Ovary (tissue), 9 donors: Measurements from ENCODE around the gene PALLD. TPM values are rescaled to one million over a fixed set of nuclear protein-coding genes. Genes with fewer than 3 reads are reported as not detected.

Experiments
- DNase-seq, 5 donors: peaks; one replicate each; pipeline ENCODE4 v3.0.0-alpha.2; 2019 to 2020
- H3K27ac ChIP-seq, 2 donors: fragments of 200-600 bp; one replicate each; pipeline versions ENCODE4 v1.5.1 to v1.8.0; 2019 to 2022
- H3K27me3 ChIP-seq: fragments of 200-600 bp; one replicate; pipeline ENCODE4 v1.8.0; 2022
- H3K36me3 ChIP-seq: fragments of 200-600 bp; sonication (generic); one replicate; pipeline ENCODE4 v1.5.1; 2019
- H3K4me1 ChIP-seq: one replicate; pipeline ENCODE4 v1.8.1; 2013; ENCODE audit warnings: mild to moderate bottlenecking, moderate library complexity; ENCODE audit not compliant: insufficient read depth
- H3K4me3 ChIP-seq: fragments of 200-600 bp; sonication (generic); one replicate; pipeline ENCODE4 v1.5.1; 2017
- H3K9me3 ChIP-seq, 2 donors: fragments of 200-600 bp in 1 of 2; sonication (generic) in 1 of 2; one replicate each; pipeline versions ENCODE4 v1.5.1 to v1.8.1; 2013 to 2019; ENCODE audit warnings: mild to moderate bottlenecking in 1 of 2, moderate library complexity in 1 of 2
- CTCF ChIP-seq, 3 donors: fragments of 450-650 bp in 2 of 3; fragments of 200-600 bp in 1 of 3; IDR thresholded peaks; one replicate each; pipeline versions ENCODE4 v1.5.1 to v1.8.0; 2016 to 2022; ENCODE audit warnings: antibody characterized with exemption in 3 of 3, mild to moderate bottlenecking in 1 of 3
- EP300 ChIP-seq: sonication (generic); formaldehyde crosslinking; IDR thresholded peaks from one replicate; pipeline ENCODE4 v1.6.1; 2017; ENCODE audit warnings: antibody characterized with exemption
- POLR2A ChIP-seq: fragments of 450-650 bp; IDR thresholded peaks from one replicate; pipeline ENCODE4 v1.6.1; 2017; ENCODE audit warnings: antibody characterized with exemption, mild to moderate bottlenecking, moderate library complexity
- WGBS, 3 donors: extraction: QIAGEN DNeasy Blood & Tissue Kit in 1 of 3; methylation state at CpG; one replicate each; pipeline versions ENCODE4 v1.1.5 to v1.1.7; 2013 to 2017; 5-methylcytosine and 5-hydroxymethylcytosine counted together
- intact Hi-C, 4 donors: fragments of 100-400 bp; cut with DNase I; formaldehyde crosslinking; loops; one replicate each; pipeline versions ENCODE4 v1.11.0 to v1.15.1; 2022 to 2023
- polyA plus RNA-seq, 2 donors: library from polyadenylated mRNA; stranded (reverse); fragments of 200-250 nt in 1 of 2; fragments of 350-450 nt in 1 of 2; fragmentation: Illumina TruSeq in 1 of 2; extraction: RNeasy Lipid Tissue Mini Kit (QIAGEN cat#74804) in 1 of 2; gene quantifications; one replicate each; pipeline ENCODE4 v1.2.3, GENCODE V29; 2013 to 2014
- total RNA-seq, 7 donors: library from RNA; depleted of rRNA in 2 of 7; stranded (reverse); fragments of >200 nt in 2 of 7; fragmentation: NEBNext Ultra II Directional in 3 of 7; extraction: Animal tissue kit (Norgen Biotek cat#: 25700) in 3 of 7; gene quantifications; one replicate each; pipeline versions ENCODE4 v1.1.0 to v1.2.4, GENCODE V29; 2016 to 2023
- donor health status: DM: no; HTN: no; CAD: no; lungs with moderate emphysema.
- donor health status: DM: no; HTN: no; CAD: no.
- donor health status: Bipolar disorder and iron deficiency.
- donor health status: DM: yes; HTN: yes; CAD: no.
- donor health status: DM: no; HTN: no; CAD: no.
- donor health status: DM: yes; HTN: yes; CAD: no.

The PALLD gene
- total and polyA plus RNA-seq, 9 donors: 96.8 to 605 (median 137) TPM

DNA sequence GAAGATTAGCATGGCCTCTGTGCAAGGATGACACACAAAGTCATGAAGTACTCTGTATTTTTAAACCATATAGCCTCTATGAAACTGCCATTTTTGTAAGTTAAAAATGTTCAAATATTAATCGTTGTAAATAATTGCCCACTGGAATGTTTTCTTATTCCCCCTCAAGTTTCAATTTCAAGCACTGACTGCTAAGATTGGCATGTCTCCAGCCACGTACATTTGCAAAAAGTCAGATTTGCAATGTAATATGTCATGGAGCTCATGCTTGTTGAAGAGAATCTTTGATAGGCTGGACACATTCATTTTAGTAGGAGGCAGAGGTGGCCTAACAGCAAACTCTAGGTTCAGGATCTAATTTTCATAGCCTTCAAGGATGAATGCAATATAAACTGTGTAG, 388.5 kb downstream of the PALLD start:
- Histone ChIP-seq H3K36me3 (no peaks in the 10 kb centered on the region), H3K27ac (no peak overlapping the region), H3K4me1 (peaks cover 4% of the 10 kb centered on the region), H3K27me3 (no peaks in the 10 kb centered on the region), H3K9me3 (no peaks in the 10 kb centered on the region), H3K4me3 (no peak overlapping the region)
- intact Hi-C loops: no loop called here
- TF ChIP-seq POLR2A (no peak), EP300 (no peak), CTCF (IDR thresholded peaks at IDR 0.05) (no peak)
- DNase-seq: no peak
- 59% methylated on average over 2 of the region's 2 CpGs for WGBS, 3 donors

GRCh38 chr4:168886351-168886750, 389.5 kb downstream of the PALLD start:
- H3K27ac ChIP-seq: no peak overlapping the region
- no peak overlapping the region for H3K4me3 ChIP-seq
- intact Hi-C loops: no loop called here
- H3K27me3 ChIP-seq: no peaks in the 10 kb centered on the region
- no peaks in the 10 kb centered on the region for H3K9me3 ChIP-seq
- DNase-seq: no peak
- H3K4me1 ChIP-seq: peaks cover 4% of the 10 kb centered on the region
- no peaks in the 10 kb centered on the region for H3K36me3 ChIP-seq
- TF ChIP-seq CTCF (IDR thresholded peaks at IDR 0.05): no peak

- H3K36me3 ChIP-seq: no peaks in the 10 kb centered on the region
- no peak overlapping the region for H3K4me3 ChIP-seq
- intact Hi-C loops: no loop called here
- WGBS, 3 donors: 52 to 54% (median 52%) methylated on average over 1 of the region's 1 CpG
- TF ChIP-seq CTCF (IDR thresholded peaks at IDR 0.05) (no peak), POLR2A (no peak), EP300 (no peak)
- no peak overlapping the region for H3K27ac ChIP-seq
- peaks cover 4% of the 10 kb centered on the region for H3K4me1 ChIP-seq
- DNase-seq: no peak
- no peaks in the 10 kb centered on the region for H3K9me3 ChIP-seq
- no peaks in the 10 kb centered on the region for H3K27me3 ChIP-seq
Observed at GRCh38 chr4:168887809-168888208, 391.0 kb downstream of the PALLD start.

DNA sequence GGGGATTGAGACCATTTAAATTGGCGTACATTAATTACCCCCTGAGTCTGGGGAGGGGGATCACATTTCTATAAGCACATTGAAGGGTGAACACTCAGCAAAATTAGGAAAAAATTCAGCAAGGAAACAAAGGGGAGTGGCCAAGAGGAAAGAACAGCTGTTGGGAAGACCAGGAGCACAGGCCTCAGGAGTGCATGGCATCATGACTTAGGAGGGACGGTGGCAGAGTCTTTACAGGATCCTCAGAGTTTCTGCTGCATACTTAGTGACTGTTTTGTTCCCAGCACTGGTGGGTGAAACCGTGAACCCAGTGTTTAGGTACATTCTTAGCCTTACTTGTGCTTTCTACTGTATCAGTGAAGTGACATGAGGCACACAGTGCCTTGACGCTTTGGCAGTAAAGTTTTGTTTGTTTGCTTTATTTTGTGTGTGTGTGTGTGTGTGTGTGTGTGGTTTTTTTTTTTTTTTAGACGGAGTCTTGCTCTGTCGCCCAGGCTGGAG, 391.9 kb downstream of the PALLD start:
- intact Hi-C loops: no loop called here
- H3K36me3 ChIP-seq: no peaks in the 10 kb centered on the region
- H3K4me3 ChIP-seq: no peak overlapping the region
- TF ChIP-seq CTCF (IDR thresholded peaks at IDR 0.05) (no peak), POLR2A (no peak), EP300 (no peak)
- no peak overlapping the region for H3K27ac ChIP-seq
- peaks cover 4% of the 10 kb centered on the region for H3K4me1 ChIP-seq
- DNase-seq: no peak
- H3K9me3 ChIP-seq: no peaks in the 10 kb centered on the region
- 88 to 93% (median 92%) methylated on average over 6 of the region's 6 CpGs for WGBS, 3 donors
- no peaks in the 10 kb centered on the region for H3K27me3 ChIP-seq

DNA sequence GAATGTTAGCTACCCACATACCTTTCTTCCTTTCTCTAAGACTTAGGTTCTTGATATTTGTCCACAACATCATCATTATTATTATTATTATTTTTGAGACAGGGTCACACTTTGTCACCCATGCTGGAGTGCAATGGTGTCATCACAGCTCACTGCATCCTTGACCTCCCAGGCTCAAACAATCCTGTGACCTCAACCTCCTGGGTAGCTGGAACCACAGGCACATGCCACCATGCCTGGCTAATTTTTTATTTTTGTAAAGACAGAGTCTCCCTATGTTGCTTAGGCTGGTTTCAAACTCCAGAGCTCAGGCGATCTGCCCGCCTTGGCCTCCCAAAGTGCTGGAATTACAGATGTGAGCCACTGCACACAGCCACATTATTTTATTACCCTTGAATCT, 394.2 kb downstream of the PALLD start:
- no peaks in the 10 kb centered on the region for H3K27me3 ChIP-seq
- no peaks in the 10 kb centered on the region for H3K9me3 ChIP-seq
- H3K27ac ChIP-seq: no peak overlapping the region
- no peaks in the 10 kb centered on the region for H3K36me3 ChIP-seq
- peaks cover 2% of the 10 kb centered on the region for H3K4me1 ChIP-seq
- 96 to 100% (median 97%) methylated on average over 2 of the region's 2 CpGs for WGBS, 3 donors
- DNase-seq: no peak
- intact Hi-C loops: no loop called here
- no peak for TF ChIP-seq POLR2A
- no peak for TF ChIP-seq EP300
- TF ChIP-seq CTCF (IDR thresholded peaks at IDR 0.05): no peak
- H3K4me3 ChIP-seq: no peak overlapping the region
